Measurements from ENCODE around the gene NEXMIF.
"Not testable (repeated sequence)": the region's sequence is repeated elsewhere in the genome, so short reads cannot be mapped to it uniquely, and the experiment has no call there.

The NEXMIF gene

GRCh38 chrX:74788545-74789086 lies 136.6 kb downstream of the NEXMIF start:
- peak; percentile 60 for FAIRE-seq

- FAIRE-seq: no peak
These were observed 140.6 kb downstream of the NEXMIF start for GRCh38 chrX:74784629-74785028.

- FAIRE-seq: peak; percentile 78
These were observed 143.7 kb downstream of the NEXMIF start for GRCh38 chrX:74781507-74782034.

GRCh38 chrX:74779175-74779574 lies 146.1 kb downstream of the NEXMIF start:
- no peak for FAIRE-seq

GRCh38 chrX:74774988-74775387 lies 150.3 kb downstream of the NEXMIF start:
- no peak for FAIRE-seq

GRCh38 chrX:74736450-74736849 lies 188.8 kb downstream of the NEXMIF start:
- no peak for FAIRE-seq

GRCh38 chrX:74705269-74705668 lies 220.0 kb downstream of the NEXMIF start:
- FAIRE-seq: no peak

- FAIRE-seq: not testable (repeated sequence)
These were observed 223.9 kb downstream of the NEXMIF start for GRCh38 chrX:74701343-74701742.

GRCh38 chrX:74684466-74684865 lies 240.8 kb downstream of the NEXMIF start:
- no peak for FAIRE-seq
